Measurements from ENCODE around the gene KRTAP5-8.
"Not testable (repeated sequence)": the region's sequence is repeated elsewhere in the genome, so short reads cannot be mapped to it uniquely, and the experiment has no call there.

Gene KRTAP5-8, protein sequence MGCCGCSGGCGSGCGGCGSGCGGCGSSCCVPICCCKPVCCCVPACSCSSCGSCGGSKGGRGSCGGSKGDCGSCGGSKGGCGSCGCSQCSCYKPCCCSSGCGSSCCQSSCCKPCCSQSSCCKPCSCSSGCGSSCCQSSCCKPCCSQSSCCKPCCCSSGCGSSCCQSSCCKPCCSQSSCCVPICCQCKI

DNA sequence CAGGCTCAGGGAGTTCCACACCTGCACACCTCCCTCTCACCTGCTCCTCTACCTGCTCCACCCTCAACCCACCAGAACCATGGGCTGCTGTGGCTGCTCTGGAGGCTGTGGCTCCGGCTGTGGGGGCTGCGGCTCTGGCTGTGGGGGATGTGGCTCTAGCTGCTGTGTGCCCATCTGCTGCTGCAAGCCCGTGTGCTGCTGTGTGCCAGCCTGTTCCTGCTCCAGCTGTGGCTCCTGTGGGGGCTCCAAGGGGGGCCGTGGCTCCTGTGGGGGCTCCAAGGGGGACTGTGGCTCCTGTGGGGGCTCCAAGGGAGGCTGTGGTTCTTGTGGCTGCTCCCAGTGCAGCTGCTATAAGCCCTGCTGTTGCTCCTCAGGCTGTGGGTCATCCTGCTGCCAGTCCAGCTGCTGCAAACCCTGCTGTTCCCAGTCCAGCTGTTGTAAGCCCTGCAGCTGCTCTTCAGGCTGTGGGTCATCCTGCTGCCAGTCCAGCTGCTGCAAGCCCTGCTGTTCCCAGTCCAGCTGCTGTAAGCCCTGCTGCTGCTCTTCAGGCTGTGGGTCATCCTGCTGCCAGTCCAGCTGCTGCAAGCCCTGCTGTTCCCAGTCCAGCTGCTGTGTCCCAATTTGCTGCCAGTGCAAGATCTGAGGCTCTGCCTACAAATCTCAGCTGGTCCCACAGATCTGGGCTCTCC lies at the start of gene KRTAP5-8:
Gene KRTAP5-8 (plus strand): TSS at position 49 of the 689 bp plus-strand sequence. CDS start 31 bp downstream, at position 80.
- DNase-seq (ENCODE audit: low read depth in 2 of 2), result not testable (repeated sequence)

- DNase-seq (ENCODE audit: low read depth in 2 of 2), result no peak
Measured at GRCh38 chr11:71488681-71489270, 49.0 kb upstream of the KRTAP5-8 start.

DNA sequence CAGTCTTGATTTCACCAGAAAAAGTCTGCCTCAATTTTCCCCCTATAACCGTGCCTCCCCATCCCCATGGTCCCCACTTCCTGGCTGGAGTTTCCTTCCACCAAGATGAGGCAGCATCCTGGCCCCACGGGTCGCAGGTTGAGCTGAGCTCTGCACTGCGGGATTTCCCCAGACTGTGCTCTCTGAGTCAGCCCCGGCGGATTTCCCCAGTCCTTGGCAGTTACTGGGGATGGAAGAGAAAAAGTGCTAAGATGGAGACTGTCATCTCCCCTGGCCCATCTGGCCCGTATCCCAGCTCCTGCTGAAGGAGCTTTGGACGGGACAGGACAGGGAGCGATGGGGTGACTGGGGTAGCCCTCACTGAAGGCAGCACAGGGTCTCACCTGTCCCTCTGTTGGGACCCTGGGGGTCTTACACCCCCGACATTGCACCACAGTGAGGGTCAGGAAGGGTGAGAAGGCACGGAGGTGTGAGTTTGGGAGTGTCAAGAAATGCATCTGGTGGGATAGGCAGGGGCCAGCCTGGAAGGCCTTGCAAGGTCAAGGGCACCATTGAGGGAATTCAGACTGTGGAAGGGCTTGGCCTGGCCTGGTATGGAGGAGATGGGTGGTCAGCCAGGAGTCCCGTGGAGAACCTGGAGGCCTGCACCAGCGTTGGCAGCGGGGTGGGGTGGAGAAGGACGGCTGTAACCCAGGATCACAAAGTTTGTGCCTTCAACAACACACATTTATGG lies 48.3 kb upstream of the KRTAP5-8 start:
- no peak for DNase-seq (ENCODE audit: low read depth in 2 of 2)

DNA sequence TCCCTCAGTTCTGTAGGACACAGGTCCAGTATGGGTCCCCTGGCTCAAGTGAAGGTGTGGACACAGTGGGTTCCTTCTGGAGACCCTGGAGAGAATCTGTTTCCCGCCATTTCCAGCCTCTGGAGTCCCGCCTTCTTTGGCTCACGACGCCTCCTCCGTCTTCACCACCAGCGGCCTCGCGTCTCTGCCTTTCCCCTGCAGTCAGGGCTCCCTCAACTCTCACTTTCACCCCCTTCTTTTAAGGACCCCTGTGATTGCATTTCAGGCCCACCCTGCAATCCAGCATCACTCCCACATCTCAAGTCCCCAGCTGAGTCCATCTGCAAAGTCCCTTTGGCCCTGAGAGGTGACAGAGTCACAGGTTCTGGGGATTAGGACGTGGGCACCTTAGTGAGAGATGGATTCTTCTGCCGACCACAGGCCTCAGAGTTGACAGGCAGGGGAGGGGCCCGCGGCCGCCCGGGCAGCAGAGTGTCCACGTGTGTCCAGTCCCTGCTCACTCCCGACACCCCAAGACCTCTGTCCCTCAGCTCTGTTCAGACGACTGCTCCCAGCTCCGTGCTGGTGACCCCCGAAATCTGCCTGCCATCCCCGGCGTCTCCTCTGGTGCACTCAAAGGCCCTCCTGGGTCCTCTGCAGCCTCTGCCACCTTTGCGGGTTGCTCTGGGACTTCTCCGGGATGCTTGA lies 47.6 kb upstream of the KRTAP5-8 start:
- DNase-seq (ENCODE audit: low read depth in 2 of 2), result no peak

GRCh38 chr11:71490731-71491390 lies 47.0 kb upstream of the KRTAP5-8 start:
- no peak for DNase-seq (ENCODE audit: low read depth in 2 of 2)

- no peak for DNase-seq (ENCODE audit: low read depth in 2 of 2)
Measured at GRCh38 chr11:71491531-71491930, 46.3 kb upstream of the KRTAP5-8 start.

DNA sequence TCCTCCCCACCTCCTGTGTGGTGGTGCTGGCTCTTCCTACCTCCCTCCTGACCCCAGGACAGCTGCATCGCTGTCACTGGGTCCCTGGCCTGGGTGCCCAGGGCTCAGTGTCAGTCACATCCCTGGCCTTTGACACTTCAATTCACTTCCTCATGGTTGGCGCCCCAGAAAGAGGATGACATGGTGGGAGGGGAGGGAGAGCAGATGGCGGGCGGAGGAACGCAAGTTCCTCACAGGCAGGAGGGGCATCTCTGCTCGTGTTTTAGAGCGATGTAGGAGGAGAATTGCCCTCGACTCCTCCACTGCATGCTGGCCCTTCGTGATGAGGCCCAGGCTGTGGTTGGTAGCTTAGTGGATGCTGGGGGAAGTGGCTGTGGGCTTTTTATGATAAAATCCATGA lies 45.9 kb upstream of the KRTAP5-8 start:
- no peak for DNase-seq (ENCODE audit: low read depth in 2 of 2)

DNA sequence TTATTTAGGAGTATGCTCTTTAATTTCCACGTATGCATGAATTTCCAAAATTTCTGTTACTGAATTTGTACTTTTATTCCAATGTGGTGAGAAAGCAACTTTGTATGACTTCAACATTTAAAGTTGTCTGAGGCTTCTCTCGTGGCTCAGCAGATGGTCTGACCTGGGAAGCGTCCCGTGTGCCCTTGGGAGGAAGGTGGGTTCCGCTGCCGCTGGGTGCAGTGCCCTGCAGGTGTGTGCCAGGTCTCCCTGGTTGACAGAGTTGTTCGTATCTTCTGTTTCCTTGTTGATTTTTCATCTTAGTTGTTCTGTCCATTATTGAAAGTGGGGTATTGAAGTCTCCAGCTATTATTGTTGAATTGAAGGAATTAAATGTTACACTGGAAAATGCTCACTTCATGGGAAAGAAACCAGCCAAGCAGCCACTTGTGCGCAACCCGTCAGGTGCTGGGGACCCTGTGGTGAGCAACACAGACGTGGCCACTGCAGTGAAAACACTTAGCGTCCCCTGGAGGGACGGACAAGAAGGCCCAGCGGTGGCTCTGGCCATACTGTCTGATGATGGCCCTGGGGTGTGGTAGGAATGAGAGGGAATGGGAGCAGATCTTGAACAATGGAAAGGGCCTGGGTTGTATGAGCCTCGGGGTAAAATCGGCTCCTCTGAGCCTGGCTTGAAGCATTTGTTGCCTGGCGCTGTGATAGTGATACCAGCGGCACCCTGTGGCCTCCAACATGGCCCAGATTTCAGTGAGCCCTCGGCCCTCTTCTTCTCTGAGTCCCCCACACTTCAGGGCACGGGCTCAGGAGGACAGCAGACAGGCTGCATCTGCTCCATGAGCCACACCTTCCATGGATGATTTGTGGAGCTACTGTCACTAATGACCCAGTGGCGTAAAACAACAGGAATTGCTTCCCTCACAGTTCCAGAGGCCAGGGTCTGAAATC lies 42.3 kb upstream of the KRTAP5-8 start:
- no peak for DNase-seq (ENCODE audit: low read depth in 2 of 2)

- no peak for DNase-seq (ENCODE audit: low read depth in 2 of 2)
Measured at GRCh38 chr11:71496421-71496820, 41.4 kb upstream of the KRTAP5-8 start.

DNA sequence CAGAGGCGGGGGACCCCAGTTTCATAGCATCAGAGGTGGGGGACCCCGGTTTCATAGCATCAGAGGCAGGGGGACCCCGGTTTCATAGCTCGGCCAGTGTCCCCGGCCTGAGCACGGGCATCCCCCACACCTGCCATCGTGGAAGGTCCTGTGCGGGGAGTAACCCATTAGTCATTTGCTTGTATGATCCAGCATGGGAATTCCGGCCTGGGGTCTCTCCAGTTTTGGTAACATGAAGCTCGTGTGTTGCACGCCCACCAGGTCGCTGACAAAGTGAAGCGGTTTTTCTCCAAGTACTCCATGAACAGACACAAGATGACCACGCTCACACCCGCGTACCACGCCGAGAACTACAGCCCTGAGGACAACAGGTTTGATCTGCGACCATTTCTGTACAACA lies 39.7 kb upstream of the KRTAP5-8 start:
- no peak for DNase-seq (ENCODE audit: low read depth in 2 of 2)

DNA sequence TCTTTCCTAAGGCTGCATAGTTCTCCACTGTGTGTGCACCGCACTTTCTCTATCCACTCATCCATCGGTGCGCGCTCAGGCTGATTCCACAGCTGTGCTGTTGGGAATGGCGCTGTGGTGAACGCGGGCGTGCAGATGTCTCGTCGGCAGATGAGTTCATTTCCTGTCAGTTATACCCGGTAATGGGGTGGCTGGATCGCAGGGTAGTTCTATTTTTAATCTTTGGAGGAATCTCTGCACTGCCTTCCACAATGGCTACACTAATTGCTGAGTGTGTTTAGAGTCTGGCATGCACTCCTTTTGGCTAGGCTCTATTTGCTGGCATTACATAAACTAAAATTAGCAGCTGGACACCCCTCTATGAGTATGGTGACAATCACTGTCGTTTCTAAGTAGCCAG lies 38.7 kb upstream of the KRTAP5-8 start:
- DNase-seq (ENCODE audit: low read depth in 2 of 2), result peak in 1 of 2 experiments; percentile 4

DNA sequence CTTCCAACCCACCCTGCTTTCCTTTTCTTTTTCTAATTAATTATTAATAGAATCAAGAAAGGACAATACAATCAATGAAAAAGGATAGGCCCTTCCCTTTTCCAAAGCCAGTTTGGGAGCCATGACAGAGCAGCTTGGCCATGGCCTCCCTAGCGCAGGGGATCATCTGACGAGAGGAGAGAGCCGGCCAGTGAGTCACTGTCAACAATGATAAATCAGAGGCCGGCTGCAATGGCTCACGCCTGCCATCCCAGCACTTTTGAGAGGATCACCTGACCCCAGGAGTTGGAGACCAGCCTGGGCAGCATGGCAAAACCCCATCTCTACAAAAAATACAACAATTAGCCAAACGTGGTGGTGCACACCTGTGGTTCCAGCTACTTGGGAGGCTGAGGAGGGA lies 38.3 kb upstream of the KRTAP5-8 start:
- DNase-seq (ENCODE audit: low read depth in 2 of 2), result no peak

GRCh38 chr11:71500601-71501021 lies 37.2 kb upstream of the KRTAP5-8 start:
- no peak for DNase-seq (ENCODE audit: low read depth in 2 of 2)

- no peak for DNase-seq (ENCODE audit: low read depth in 2 of 2)
Measured at GRCh38 chr11:71501071-71501985, 36.5 kb upstream of the KRTAP5-8 start.

DNA sequence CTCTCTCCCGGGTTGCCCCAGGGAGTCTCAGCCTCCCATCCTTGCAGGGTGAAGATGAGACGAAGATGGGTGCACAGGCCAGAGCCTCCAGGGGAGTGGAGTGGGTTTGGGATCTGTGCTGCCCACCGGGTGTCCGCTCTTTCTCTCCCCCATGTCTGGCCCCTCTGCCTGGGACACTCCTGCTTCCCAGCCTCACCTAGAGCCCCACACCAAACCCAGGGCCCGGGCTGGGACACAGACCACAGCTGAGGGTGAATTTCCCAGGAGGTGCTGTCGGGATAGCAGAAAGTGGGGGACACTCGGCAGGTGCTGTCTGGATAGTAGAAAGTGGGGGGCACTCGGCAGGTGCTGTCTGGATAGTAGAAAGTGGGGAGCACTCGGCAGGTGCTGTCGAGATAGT lies 35.8 kb upstream of the KRTAP5-8 start:
- no peak for DNase-seq (ENCODE audit: low read depth in 2 of 2)

GRCh38 chr11:71502871-71503435 lies 34.9 kb upstream of the KRTAP5-8 start:
- DNase-seq (ENCODE audit: low read depth in 2 of 2), result no peak

- DNase-seq (ENCODE audit: low read depth in 2 of 2), result no peak
Measured at GRCh38 chr11:71504531-71504930, 33.3 kb upstream of the KRTAP5-8 start.

GRCh38 chr11:71505001-71505400 lies 32.8 kb upstream of the KRTAP5-8 start:
- DNase-seq (ENCODE audit: low read depth in 2 of 2), result no peak

DNA sequence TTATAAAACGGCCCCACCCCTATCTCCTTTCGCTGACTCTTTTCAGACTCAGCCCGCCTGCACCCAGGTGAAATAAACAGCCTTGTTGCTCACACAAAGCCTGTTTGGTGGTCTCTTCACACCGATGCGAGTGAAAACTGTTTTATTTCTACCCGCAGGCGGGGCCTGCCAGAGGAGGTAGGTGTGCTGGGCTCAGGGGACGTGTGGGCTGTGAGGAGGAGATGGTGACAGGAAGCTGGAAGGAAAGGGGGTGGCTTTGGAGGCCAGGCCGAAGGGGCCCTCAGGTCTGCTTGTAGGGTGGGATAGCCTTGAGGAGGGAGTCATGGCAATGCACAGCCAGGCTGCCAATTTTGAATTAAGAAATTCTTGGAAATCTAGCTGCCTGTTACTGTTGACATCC lies 32.0 kb upstream of the KRTAP5-8 start:
- no peak for DNase-seq (ENCODE audit: low read depth in 2 of 2)

Measured in fibroblast of skin of left biceps (primary cell).